ENCODE data around the gene ZNF785.
"Not testable (repeated sequence)": the region's sequence is repeated elsewhere in the genome, so short reads cannot be mapped to it uniquely, and the experiment has no call there.

ZNF785 gene

GRCh38 chr16:30585400-30586191, at the start of gene ZNF785:
TSS of gene ZNF785 (minus strand) at chr16:30585697. CDS start at chr16:30585611, 86 bp downstream.
- peak within 1 kb of the TSS; percentile 74 for H3K4me3 ChIP-seq (ENCODE audit: low read depth, low read length)

- H3K4me3 ChIP-seq (ENCODE audit: low read depth, low read length), result no peak overlapping the region
Measured at GRCh38 chr16:30633526-30633925, 48.0 kb upstream of the ZNF785 start.

DNA sequence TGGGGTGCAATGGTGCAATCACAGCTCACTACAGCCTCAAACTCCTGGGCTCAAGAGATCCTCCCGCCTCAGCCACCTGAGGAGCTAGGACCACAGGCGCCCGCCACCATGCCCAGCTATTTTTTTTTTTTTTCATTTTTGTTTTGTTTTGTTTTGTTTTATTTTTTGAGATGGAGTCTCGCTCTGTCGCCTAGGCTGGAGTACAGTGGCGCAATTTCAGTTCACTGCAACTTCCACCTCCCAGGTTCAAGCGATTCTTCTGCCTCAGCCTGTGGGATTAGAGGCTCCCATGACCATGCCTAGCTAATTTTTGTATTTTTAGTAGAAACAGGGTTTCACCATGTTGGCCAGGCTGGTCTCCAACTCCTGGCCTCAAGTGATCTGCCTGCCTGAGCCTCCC, 47.0 kb upstream of the ZNF785 start:
- H3K4me3 ChIP-seq (ENCODE audit: low read depth, low read length), result not testable (repeated sequence)

- no peak overlapping the region for H3K4me3 ChIP-seq (ENCODE audit: low read depth, low read length)
Measured at GRCh38 chr16:30628628-30629540, 43.4 kb upstream of the ZNF785 start.

DNA sequence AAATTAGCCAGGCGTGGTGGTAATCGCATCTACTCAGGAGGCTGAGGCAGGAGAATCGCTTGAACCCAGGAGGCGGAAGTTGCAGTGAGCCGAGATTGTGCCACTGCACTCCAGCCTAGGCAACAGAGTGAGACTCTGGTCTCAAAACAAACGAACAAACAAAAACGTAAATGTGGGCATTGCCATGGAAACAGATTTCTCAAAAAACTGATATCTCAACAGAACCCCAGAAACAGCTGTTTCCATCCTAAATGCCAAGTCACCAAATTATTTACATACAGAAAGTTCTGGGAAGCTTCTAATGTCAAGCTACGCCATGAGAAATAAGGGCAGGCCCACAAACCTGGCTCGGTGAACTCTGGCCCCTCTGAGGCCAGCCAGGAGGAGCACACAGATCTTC, 40.7 kb upstream of the ZNF785 start:
- no peak overlapping the region for H3K4me3 ChIP-seq (ENCODE audit: low read depth, low read length)

GRCh38 chr16:30623536-30624283, 38.2 kb upstream of the ZNF785 start:
- no peak overlapping the region for H3K4me3 ChIP-seq (ENCODE audit: low read depth, low read length)

DNA sequence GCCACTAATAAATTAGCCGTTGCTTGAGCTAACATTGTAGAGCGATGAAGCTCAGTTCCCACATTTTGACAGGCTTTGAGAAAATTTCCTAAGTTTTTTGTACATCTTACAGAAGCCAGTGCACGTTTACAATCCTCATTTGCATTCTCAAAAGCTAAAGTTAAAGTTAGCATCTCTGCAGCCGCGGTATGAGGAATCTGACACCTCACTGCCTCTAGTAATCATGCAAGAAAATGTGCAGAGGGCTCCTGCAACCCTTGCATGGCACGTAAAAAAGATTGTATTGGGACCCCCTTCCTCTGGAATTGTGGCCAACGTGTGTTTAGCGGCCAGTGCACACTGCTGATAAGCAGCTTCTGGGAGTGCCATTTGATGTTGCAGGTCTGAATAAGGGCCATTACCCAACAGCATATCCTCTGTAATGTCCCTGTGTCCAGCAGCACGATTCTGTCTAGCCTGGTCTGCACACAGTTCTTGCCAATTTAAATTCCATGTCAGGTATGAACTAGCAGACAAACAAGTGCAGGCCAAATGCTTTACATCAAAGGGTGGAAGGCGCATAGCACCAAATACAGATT, 37.0 kb upstream of the ZNF785 start:
- no peak overlapping the region for H3K4me3 ChIP-seq (ENCODE audit: low read depth, low read length)

GRCh38 chr16:30621765-30622164, 36.3 kb upstream of the ZNF785 start:
- H3K4me3 ChIP-seq (ENCODE audit: low read depth, low read length), result no peak overlapping the region

DNA sequence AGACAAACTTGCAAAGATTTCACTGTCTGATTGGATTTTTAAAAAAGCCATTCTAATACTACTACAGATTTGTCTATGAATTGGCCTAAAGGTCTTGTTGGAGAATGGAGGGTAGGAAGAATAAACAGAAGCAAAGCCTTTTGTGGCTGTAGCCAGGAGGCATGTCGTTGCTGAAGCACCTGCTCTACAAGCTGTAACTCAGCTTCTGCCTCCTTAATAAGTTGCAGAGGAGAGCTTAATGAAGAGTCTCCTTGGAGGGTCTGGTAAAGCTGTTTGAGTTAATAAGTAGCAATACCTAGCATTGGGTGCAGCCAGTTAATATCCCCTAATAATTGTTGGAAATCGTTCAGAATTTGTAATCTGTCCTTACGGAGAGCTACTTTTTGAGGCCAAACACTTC, 34.7 kb upstream of the ZNF785 start:
- H3K4me3 ChIP-seq (ENCODE audit: low read depth, low read length), result no peak overlapping the region

GRCh38 chr16:30619638-30620037, 34.1 kb upstream of the ZNF785 start:
- H3K4me3 ChIP-seq (ENCODE audit: low read depth, low read length), result no peak overlapping the region

DNA sequence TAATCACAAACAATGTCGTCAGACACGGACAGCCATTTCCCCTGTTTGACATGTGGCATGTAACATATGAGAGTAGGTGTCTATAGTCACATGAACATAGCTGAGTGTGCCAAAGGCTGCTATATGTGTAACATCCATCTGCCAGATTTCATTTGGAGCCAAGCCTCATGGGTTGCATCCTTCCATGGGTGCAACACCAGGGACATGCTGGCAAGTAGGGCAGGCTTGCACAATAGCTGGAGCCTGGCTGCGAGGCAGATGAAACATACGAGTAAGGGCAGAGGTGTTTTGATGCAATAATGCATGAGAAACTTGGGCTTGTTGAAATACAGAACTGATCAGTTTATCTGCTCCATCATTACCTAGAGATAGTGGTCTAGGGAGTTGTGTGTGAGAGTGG, 33.7 kb upstream of the ZNF785 start:
- H3K4me3 ChIP-seq (ENCODE audit: low read depth, low read length), result no peak overlapping the region

DNA sequence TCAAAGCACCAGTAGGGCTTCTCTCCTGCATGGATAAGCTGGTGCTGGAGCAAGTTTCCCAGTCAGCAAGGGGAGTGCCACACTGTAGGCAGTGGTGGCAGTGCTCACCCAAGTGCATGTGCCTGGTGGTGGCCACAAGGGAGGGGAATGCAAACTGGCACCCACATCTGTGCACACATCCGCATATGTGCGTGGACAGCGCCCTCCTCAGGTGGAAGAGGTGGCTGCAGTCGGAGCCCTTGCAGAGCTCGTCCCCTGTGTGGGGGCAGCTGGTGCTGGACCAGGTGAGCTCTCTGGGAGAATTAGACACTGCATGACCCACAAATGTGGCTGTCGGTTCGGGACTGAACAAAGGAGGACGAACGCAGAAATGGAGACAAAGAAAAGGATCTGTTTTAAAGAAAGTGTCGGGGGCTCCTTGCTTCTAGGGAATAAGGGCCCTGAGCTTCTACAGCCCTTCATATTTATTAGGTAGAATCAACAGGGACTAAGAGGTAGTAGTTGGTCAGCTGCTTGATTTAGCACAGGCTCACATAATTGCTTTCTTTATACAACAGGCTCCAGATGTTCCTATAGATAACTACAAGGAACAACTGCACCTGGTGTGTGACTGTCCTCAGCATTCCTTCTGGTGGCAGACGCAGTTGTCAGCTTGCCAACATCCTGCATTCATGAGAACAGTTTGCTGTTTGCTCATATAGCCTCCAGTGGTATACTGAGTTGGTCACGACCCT, 30.0 kb upstream of the ZNF785 start:
- H3K4me3 ChIP-seq (ENCODE audit: low read depth, low read length), result no peak overlapping the region

GRCh38 chr16:30609926-30610839, 24.7 kb upstream of the ZNF785 start, which contains the start of gene ZNF689:
TSS of gene ZNF689 (minus strand) at chr16:30610389. CDS start at chr16:30610041, 348 bp downstream.
- peak within 1 kb of the TSS; percentile 94 for H3K4me3 ChIP-seq (ENCODE audit: low read depth, low read length)

GRCh38 chr16:30609002-30609925, 23.8 kb upstream of the ZNF785 start:
- H3K4me3 ChIP-seq (ENCODE audit: low read depth, low read length), result peak overlapping the region; percentile 94

- no peak overlapping the region for H3K4me3 ChIP-seq (ENCODE audit: low read depth, low read length)
Measured at GRCh38 chr16:30606004-30606403, 20.5 kb upstream of the ZNF785 start.

GRCh38 chr16:30605158-30605557, 19.7 kb upstream of the ZNF785 start:
- no peak overlapping the region for H3K4me3 ChIP-seq (ENCODE audit: low read depth, low read length)

GRCh38 chr16:30604316-30604947, 18.9 kb upstream of the ZNF785 start:
- no peak overlapping the region for H3K4me3 ChIP-seq (ENCODE audit: low read depth, low read length)

- H3K4me3 ChIP-seq (ENCODE audit: low read depth, low read length), result no peak overlapping the region
Measured at GRCh38 chr16:30603945-30604315, 18.4 kb upstream of the ZNF785 start.
